ENCODE results near the gene MYO15A.

Gene MYO15A

GRCh38 chr17:18120461-18121017 lies 12.0 kb downstream of the MYO15A start:
- Histone ChIP-seq H3K4me3 (no peak overlapping the region), H3K9me3 (peaks cover 0 to 6% (median 0%) of the 10 kb centered on the region in 3 donors), H3K27me3 (peaks cover 0 to 13% of the 10 kb centered on the region in 2 donors), H3K4me1 (no peaks in the 10 kb centered on the region), H3K27ac (no peak overlapping the region), H3K36me3 (no peaks in the 10 kb centered on the region)
- TF ChIP-seq, protein P1, sequence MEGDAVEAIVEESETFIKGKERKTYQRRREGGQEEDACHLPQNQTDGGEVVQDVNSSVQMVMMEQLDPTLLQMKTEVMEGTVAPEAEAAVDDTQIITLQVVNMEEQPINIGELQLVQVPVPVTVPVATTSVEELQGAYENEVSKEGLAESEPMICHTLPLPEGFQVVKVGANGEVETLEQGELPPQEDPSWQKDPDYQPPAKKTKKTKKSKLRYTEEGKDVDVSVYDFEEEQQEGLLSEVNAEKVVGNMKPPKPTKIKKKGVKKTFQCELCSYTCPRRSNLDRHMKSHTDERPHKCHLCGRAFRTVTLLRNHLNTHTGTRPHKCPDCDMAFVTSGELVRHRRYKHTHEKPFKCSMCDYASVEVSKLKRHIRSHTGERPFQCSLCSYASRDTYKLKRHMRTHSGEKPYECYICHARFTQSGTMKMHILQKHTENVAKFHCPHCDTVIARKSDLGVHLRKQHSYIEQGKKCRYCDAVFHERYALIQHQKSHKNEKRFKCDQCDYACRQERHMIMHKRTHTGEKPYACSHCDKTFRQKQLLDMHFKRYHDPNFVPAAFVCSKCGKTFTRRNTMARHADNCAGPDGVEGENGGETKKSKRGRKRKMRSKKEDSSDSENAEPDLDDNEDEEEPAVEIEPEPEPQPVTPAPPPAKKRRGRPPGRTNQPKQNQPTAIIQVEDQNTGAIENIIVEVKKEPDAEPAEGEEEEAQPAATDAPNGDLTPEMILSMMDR (IDR thresholded peaks at IDR 0.05): no peak
- intact Hi-C loops (cut with DNase I; ENCODE audit: low total_unique reads): no loop called here
- no peak for DNase-seq

- no peaks in the 10 kb centered on the region for H3K4me1 ChIP-seq
- peaks cover 0 to 6% (median 0%) of the 10 kb centered on the region in 3 donors for H3K9me3 ChIP-seq
- no peak overlapping the region for H3K4me3 ChIP-seq
- no peaks in the 10 kb centered on the region for H3K36me3 ChIP-seq
- H3K27ac ChIP-seq: no peak overlapping the region
- peaks cover 0 to 16% of the 10 kb centered on the region in 2 donors for H3K27me3 ChIP-seq
- DNase-seq: no peak
- TF ChIP-seq, protein P1 (IDR thresholded peaks at IDR 0.05): no peak
- intact Hi-C loops (cut with DNase I; ENCODE audit: low total_unique reads): no loop called here
These were observed 12.8 kb downstream of the MYO15A start for GRCh38 chr17:18121144-18121910.

- TF ChIP-seq, protein P1 (IDR thresholded peaks at IDR 0.05): no peak
- Histone ChIP-seq H3K4me1 (no peaks in the 10 kb centered on the region), H3K27ac (no peak overlapping the region), H3K27me3 (peaks cover 0 to 16% of the 10 kb centered on the region in 2 donors), H3K9me3 (peaks cover 0 to 6% (median 0%) of the 10 kb centered on the region in 3 donors), H3K36me3 (no peaks in the 10 kb centered on the region), H3K4me3 (no peak overlapping the region)
- DNase-seq: no peak
- intact Hi-C loops (cut with DNase I; ENCODE audit: low total_unique reads): no loop called here
These were observed 14.6 kb downstream of the MYO15A start for GRCh38 chr17:18122990-18123753.

GRCh38 chr17:18124345-18125126 lies 16.0 kb downstream of the MYO15A start:
- TF ChIP-seq, protein P1 (IDR thresholded peaks at IDR 0.05): no peak
- Histone ChIP-seq H3K27ac (no peak overlapping the region), H3K36me3 (no peaks in the 10 kb centered on the region)

GRCh38 chr17:18129041-18129502 lies 20.5 kb downstream of the MYO15A start:
- peaks cover 0 to 13% of the 10 kb centered on the region in 2 donors for H3K27me3 ChIP-seq
- no peak for DNase-seq
- no peaks in the 10 kb centered on the region for H3K9me3 ChIP-seq
- TF ChIP-seq, protein P1 (IDR thresholded peaks at IDR 0.05): no peak
- H3K36me3 ChIP-seq: no peaks in the 10 kb centered on the region
- no peak overlapping the region for H3K27ac ChIP-seq
- H3K4me1 ChIP-seq: no peaks in the 10 kb centered on the region
- intact Hi-C loops (cut with DNase I; ENCODE audit: low total_unique reads): no loop called here
- H3K4me3 ChIP-seq: no peak overlapping the region

More at GRCh38 chr17:18124345-18125126, 16.0 kb downstream of the MYO15A start:
- intact Hi-C loops (cut with DNase I; ENCODE audit: low total_unique reads): no loop called here
- Histone ChIP-seq H3K27me3 (peaks cover 0 to 16% of the 10 kb centered on the region in 2 donors), H3K4me1 (no peaks in the 10 kb centered on the region), H3K4me3 (no peak overlapping the region), H3K9me3 (peaks cover 0 to 5% (median 0%) of the 10 kb centered on the region in 3 donors)
- DNase-seq: no peak
